Activated gamma-delta T cell treated with anti-CD3 and anti-CD28 coated beads, Interleukin-2, amount 50 U/mL, for 16 hours (primary cell): Measurements from ENCODE around the gene TDRD15.
"Not testable (repeated sequence)": the region's sequence is repeated elsewhere in the genome, so short reads cannot be mapped to it uniquely, and the experiment has no call there.

Experiments used
- DNase-seq: peaks from one replicate; pipeline ENCODE4 v3.0.0-alpha.2; 2020; ENCODE audit warnings: low read depth

TDRD15 gene

DNA sequence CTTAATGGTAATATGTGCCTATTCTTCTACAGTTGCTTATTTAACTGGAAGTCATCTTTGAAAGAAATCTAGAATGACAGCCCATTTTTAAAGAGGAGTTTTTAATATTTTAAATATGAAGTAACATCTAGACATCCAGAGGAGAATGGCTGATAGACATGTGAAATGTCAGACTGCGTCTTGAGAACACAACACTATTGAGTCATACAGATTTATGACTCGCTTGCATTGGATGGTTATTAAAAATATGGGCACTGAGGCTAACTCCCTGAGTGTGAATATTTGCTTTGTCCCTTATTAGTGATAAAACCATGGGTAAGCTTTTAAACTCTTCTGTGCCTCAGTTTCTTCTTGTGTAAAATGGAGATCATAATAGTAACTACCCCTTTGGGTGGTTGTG, 22.9 kb downstream of the TDRD15 start:
- DNase-seq = no peak

DNA sequence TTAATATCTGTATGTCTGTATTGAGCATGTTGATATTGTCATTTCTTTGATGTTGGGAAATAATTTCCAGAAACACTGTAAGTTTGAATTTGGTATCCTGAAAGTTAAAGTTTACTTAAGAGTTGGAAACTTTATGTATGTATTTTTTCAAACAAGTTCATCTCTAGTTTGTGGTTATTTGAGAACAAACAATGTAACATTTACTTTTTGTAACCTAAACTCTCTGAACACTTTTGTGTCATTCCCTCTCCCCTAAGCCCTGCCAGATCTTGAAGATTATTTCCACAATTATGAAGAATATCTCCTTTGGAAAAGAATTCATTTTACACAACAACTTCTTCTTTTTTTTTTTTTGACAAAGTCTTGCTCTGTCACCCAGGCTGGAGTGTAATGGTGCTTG, 24.9 kb downstream of the TDRD15 start:
- no peak for DNase-seq

DNA sequence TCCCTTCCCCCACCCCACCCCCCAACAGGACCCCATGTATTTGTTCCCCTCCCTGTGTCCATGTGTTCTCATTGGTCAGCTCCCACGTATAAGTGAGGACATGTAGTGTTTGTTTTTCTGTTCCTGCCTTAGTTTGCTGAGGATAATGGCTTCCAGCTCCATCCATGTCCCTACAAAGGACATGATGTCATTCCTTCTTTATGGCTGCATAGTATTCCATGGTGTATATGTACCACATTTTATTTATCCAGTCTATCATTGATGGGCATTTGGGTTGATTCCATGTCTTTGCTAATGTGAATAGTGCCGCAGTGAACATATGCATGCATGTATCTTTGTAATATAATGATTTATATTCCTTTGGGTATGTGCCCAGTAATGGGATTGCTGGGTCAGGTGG, 27.5 kb downstream of the TDRD15 start:
- not testable (repeated sequence) for DNase-seq

DNA sequence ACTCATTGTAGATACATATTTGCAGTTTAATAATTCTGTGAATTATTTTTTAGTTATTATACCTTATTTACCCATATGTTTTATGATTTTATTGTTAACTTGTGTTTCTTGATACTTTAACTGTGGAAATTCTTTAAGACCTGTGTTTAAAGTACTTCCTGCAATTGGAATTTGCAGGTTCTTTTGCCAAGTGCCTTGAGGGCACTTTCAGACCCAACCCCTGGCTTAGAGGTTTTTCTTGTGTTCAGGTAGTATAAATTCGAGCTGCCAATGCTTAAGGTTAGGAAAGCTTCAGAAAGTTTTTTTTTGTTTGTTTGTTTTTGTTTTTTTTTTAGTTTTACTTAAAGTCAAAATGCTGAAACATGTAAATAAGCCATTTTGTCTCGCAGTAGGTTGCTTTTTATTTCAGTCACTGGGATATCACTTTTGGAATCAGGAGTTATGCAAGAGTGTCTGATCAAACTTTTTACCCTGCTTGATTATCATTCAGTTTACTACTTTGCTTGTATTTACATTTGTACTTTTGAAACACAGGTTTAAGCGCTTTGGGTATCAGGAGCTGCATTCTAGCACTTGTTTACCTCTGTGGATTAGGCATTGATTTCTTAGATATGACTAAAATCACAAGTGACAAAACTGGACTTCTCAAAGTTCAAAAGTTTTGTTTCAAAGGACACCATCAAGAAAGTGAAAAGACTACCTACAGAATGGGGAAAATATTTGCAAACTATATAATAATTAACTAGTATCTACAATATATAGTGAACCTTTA, 31.8 kb downstream of the TDRD15 start:
- DNase-seq = no peak

DNA sequence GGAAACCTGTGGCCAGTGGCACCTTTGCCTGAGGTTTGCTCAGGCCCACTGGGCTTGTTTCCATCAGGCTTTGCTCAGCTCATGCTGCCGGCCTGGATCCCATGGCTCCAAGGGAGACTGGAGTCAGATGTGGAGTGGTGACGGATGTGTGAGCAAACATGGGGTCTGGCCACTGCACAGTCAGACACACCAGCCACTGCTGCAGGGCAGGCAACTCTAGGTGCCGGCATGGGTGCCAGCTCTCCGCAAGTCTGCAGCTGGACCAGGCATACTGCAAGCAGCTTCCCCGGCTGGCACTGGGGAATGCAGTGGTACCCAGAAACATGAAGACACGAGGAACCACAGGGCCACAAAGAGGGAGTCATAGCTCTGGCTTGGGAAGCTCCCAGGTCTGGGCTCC, 37.4 kb downstream of the TDRD15 start:
- DNase-seq = no peak

DNA sequence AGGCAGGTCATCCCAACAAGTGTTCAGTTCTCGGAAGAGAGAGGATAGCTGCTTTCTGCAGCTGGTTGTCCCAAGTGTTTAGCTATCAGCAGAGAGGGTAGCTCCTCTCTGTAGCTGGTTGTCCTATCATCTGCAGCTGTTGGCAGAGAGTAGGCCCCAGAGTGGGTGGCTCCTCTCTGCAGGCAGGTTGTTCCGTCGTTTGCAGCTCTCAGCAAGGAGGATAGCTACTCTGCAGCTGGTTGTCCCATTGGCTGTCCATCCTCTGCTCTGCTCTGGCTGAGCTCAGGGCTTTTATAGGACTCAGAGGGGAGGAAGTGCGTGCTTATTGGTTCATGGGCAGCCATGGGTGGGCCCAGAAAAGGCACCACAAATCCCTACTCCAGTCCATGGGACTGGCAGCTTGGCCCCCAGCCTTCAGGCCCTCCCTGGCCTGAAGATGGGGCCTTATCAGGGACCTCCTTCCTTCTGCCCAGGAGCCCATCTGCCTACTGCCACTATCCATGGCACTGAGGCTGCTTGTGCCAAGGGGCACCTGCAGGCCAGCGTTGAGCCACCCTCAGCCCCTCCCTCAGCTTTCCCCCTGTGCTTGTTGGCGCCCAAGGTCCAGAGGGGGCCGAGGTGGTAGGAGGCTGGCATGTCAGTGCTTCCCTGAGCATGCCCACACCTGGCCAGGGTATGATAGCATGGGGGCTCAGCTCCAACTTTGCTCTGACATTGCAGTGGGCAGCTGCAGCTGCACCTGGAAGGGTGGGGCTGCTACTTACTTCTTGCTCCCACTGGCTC, 38.3 kb downstream of the TDRD15 start:
- no peak for DNase-seq

DNA sequence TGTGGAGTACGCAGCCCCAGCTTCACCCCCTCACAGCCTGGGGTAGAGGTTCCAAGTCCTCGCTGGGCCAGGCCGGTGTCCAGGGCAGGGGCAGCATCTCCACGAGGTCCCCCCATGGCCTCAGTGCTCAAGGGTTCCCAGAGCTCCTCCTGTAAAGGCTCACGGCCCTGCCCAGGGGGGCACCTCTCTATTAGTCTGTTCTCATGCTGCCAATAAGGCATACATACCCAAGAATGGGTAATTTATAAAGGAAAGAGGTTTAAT, 38.8 kb downstream of the TDRD15 start:
- DNase-seq = no peak

DNA sequence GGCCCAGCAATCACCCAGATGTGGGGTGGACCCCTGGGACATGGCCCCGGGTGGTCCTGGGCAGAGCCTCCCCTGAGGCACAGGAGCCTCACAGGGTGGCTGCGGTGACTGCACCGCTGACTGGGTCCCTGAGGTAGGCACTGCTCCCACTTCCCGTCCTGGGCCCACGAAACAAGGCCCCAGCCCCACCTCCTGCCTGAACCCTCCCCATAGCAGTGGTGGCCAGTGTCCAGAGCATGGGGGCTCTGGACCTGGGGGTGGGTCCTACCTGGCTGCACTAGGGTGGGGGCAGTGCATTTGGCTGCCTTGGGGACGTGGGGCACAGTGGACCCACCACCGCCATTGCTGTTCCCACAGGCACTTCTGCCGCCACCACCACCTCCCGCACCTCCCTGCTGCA, 39.4 kb downstream of the TDRD15 start:
- DNase-seq = no peak

DNA sequence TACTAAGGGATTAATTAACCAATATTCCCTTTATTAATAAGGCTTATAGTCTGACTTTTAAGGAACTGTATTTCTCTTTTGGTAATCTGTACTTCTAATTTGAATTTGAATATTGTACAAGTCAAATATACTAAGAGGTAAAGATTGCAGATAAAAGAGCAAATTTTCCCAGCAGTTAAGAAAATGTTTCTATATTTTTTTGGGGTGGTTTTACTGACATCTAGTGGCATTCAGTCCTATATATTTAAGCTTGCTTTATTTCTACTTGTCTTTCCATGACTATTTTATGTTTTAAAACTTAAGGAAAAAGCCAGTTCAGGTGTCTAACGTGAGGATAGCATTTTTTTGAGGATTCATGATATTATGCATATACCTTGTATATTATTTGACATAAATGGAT, 41.6 kb downstream of the TDRD15 start:
- DNase-seq = no peak

DNA sequence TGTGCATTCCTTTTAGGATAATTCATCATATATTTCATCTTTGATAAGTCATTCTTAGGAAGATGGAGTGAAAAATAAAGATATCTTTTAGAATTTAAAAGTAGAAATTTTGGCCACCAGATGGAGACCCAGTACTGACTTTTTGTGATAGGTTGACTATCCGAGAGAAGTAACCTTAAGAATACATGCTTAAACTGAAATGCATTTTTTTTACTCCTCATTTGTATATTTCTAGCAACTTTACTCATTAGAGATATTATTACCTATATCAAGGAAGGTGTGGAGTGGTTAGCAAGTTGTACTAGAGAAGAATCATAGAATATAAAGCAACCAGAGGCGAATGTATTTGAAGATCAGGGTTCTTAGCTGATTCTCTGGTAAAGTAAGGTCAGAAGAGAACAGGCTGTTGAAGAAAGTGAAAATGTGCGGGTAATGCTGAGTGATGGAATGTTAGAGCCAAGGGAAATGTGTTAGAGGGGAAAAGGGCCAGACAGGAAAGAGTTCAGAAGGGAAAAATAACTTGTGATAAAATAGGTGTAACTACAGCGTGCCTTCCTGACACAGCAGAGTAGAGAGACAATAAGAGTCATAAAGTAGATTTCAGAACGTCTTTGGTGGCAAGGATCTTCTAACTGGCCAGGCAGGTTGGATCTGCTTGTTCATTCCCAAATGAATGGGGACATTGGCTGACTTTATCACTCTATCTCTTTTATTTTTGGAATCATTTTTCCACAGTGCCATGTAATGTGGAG, 52.3 kb downstream of the TDRD15 start:
- no peak for DNase-seq

DNA sequence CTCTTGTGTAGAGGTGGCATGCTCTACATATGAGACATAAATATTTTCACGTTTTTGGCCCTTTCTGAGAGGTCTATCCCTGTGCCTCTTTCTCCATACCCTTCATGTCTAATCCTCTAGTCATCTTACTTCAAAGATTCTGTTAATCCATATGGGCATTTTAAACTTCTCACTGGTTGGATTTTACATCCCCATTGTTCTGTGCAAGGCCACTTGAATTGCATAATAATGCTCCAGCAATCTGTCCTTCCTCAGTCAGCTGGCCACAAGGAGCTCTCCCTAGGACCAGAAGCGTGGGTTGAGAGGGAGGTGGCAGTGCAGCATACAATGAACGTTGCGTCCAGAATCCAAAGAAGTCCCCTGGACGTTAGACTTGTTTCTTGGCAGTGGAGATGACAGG, 58.2 kb downstream of the TDRD15 start:
- DNase-seq = no peak

DNA sequence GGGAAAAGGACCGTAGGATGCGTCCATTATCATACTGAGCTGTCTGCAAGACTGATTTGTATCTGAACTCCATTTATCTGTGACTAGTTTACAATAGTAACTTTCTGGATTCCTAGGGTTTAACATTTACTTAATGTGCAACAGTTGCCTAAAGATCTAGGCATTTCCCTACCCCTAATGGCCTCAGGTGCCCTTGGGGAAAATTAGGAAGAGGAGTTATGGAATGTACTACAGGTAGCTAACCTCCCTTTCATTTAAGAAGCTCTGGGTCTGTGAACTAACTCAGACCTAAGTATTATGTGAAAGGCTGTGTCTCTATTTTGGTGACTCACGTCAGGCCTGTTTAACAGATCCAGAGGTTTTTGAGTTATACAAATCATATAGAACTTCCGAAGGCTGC, 59.5 kb downstream of the TDRD15 start:
- DNase-seq = no peak

DNA sequence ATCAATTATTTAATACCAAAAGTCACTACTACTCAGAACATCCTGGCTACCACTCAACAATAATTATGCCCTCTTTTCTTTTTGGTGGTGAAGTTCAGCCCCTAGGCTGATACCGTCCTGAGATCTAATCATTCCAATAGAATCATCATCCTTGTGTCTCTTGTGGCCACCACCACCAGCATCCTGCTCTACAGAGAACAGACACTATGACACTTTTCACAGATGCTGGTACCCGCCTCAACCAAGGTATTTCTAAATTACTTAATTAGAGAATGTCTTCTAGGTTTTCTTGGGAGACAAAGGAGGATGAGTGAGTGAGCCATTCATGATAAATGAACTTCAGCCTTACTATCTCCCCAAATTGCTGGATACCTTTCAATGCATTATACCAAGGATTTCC, 60.0 kb downstream of the TDRD15 start:
- no peak for DNase-seq

DNA sequence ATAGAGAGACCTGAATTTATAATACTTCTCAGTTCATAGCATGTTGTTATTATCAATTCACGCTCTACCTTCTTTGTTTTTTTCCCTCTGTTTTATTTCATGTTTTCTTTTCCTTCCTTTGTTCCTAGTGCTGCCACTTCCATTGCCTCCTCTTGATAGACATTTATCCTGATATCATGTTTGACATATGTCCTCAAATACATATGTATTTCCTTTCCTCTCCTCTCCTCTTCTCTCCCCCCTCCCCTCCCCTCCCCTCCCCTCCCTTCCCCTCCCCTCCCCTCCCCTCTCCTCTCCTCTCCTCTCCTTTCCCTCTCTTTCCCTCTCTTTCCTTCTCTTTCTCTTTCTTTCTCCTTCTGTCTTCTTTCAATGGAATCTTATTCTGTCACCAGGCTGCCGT, 67.8 kb downstream of the TDRD15 start:
- no peak for DNase-seq
